Osteoblast (primary cell): Measurements from ENCODE around the gene GFOD1. TPM values are rescaled to one million over a fixed set of nuclear protein-coding genes. Genes with fewer than 3 reads are reported as not detected.

ENCODE experiments used
- DNase-seq: peaks from one replicate; pipeline ENCODE4 v3.0.0; 2011; ENCODE audit warnings: low spot score, mixed read lengths; ENCODE audit not compliant: insufficient read length; ENCODE audit errors: missing footprints
- H2AFZ ChIP-seq: 2 replicates; pipeline ENCODE4 v1.6.0; 2011; ENCODE audit warnings: mild to moderate bottlenecking, low read length
- H3K27ac ChIP-seq: 2 replicates; pipeline ENCODE4 v1.5.1; 2011; ENCODE audit warnings: mild to moderate bottlenecking, low read depth, low read length, moderate library complexity
- H3K27me3 ChIP-seq: 2 replicates; pipeline ENCODE4 v1.6.0; 2012; ENCODE audit warnings: mild to moderate bottlenecking, control low read depth, inconsistent platforms, low read length, moderate library complexity; ENCODE audit not compliant: insufficient read depth
- H3K36me3 ChIP-seq: 2 replicates; pipeline ENCODE4 v1.5.1; 2011; ENCODE audit warnings: mild to moderate bottlenecking, low read length, control low read depth, moderate library complexity; ENCODE audit not compliant: insufficient read depth
- H3K4me1 ChIP-seq: 2 replicates; pipeline ENCODE4 v1.5.1; 2011; ENCODE audit warnings: mild to moderate bottlenecking, low read length, control low read depth, moderate library complexity; ENCODE audit not compliant: insufficient read depth
- H3K4me2 ChIP-seq: 2 replicates; pipeline ENCODE4 v1.6.0; 2011; ENCODE audit warnings: mild to moderate bottlenecking, low read length; ENCODE audit not compliant: insufficient read depth
- H3K4me3 ChIP-seq: fragments of 200-600 bp; sonication (generic); 3 replicates; pipeline ENCODE4 v1.5.1; 2012; ENCODE audit warnings: mild to moderate bottlenecking, low read length, inconsistent platforms; ENCODE audit not compliant: insufficient read depth
- H3K79me2 ChIP-seq: 2 replicates; pipeline ENCODE4 v1.6.0; 2012; ENCODE audit warnings: mild to moderate bottlenecking, low read length, control low read depth, inconsistent platforms; ENCODE audit not compliant: insufficient read depth
- H3K9me3 ChIP-seq: 2 replicates; pipeline ENCODE4 v1.5.1; 2011; ENCODE audit warnings: low read depth, low read length, control low read depth
- H4K20me1 ChIP-seq: 2 replicates; pipeline ENCODE4 v1.6.0; 2012; ENCODE audit warnings: mild to moderate bottlenecking, low read length, control low read depth; ENCODE audit not compliant: insufficient read depth
- CTCF ChIP-seq: IDR thresholded peaks from 2 replicates; pipeline ENCODE4 v1.5.1; 2011; ENCODE audit warnings: mild to moderate bottlenecking, low read depth, low read length, moderate library complexity; ENCODE audit errors: extremely low read depth
- total RNA-seq: library from RNA; depleted of rRNA; stranded (reverse); fragments of >200 nt; gene quantifications from 2 replicates; pipeline ENCODE4 v1.2.3, GENCODE V29; 2012

Gene GFOD1
- total RNA-seq, 1 donor = 3.6 TPM

- no peak overlapping the region for H2AFZ ChIP-seq
- H3K27me3 ChIP-seq = no peaks in the 10 kb centered on the region
- no peak for TF ChIP-seq CTCF
- DNase-seq = no peak
- no peaks in the 10 kb centered on the region for H4K20me1 ChIP-seq
- no peak overlapping the region for H3K27ac ChIP-seq
- H3K9me3 ChIP-seq = no peaks in the 10 kb centered on the region
- no peaks in the 10 kb centered on the region for H3K79me2 ChIP-seq
- no peak overlapping the region for H3K4me2 ChIP-seq
- no peaks in the 10 kb centered on the region for H3K36me3 ChIP-seq
- peaks cover 10% of the 10 kb centered on the region for H3K4me1 ChIP-seq
- H3K4me3 ChIP-seq = no peak overlapping the region
These were observed 74.5 kb downstream of the GFOD1 start for GRCh38 chr6:13412639-13413465.

GRCh38 chr6:13412211-13412610, 75.2 kb downstream of the GFOD1 start:
- no peak for DNase-seq
- H2AFZ ChIP-seq = no peak overlapping the region
- H3K4me2 ChIP-seq = no peak overlapping the region
- TF ChIP-seq CTCF = no peak
- H3K9me3 ChIP-seq = no peaks in the 10 kb centered on the region
- H3K79me2 ChIP-seq = no peaks in the 10 kb centered on the region
- H3K36me3 ChIP-seq = no peaks in the 10 kb centered on the region
- no peak overlapping the region for H3K27ac ChIP-seq
- H4K20me1 ChIP-seq = no peaks in the 10 kb centered on the region
- no peaks in the 10 kb centered on the region for H3K27me3 ChIP-seq
- H3K4me3 ChIP-seq = no peak overlapping the region
- H3K4me1 ChIP-seq = peaks cover 16% of the 10 kb centered on the region

GRCh38 chr6:13411484-13411883, 75.9 kb downstream of the GFOD1 start:
- Histone ChIP-seq H3K4me3 (no peak overlapping the region), H3K4me1 (peaks cover 20% of the 10 kb centered on the region), H3K79me2 (no peaks in the 10 kb centered on the region), H3K9me3 (no peaks in the 10 kb centered on the region), H2AFZ (no peak overlapping the region), H3K27ac (no peak overlapping the region), H3K27me3 (no peaks in the 10 kb centered on the region), H3K36me3 (no peaks in the 10 kb centered on the region), H4K20me1 (no peaks in the 10 kb centered on the region), H3K4me2 (no peak overlapping the region)
- no peak for DNase-seq
- TF ChIP-seq CTCF = no peak

- TF ChIP-seq CTCF = no peak
These were observed 77.4 kb downstream of the GFOD1 start for GRCh38 chr6:13409991-13410390.

More at GRCh38 chr6:13409991-13410390, 77.4 kb downstream of the GFOD1 start:
- Histone ChIP-seq H3K4me2 (no peak overlapping the region), H2AFZ (no peak overlapping the region), H3K36me3 (no peaks in the 10 kb centered on the region), H3K27me3 (no peaks in the 10 kb centered on the region), H3K9me3 (no peaks in the 10 kb centered on the region), H4K20me1 (no peaks in the 10 kb centered on the region), H3K4me3 (no peak overlapping the region), H3K79me2 (no peaks in the 10 kb centered on the region), H3K4me1 (peaks cover 20% of the 10 kb centered on the region), H3K27ac (no peak overlapping the region)
- no peak for DNase-seq
